Myometrial cell (primary cell): ENCODE data around the gene CRYBB1. TPM values are rescaled to one million over a fixed set of nuclear protein-coding genes. Genes with fewer than 3 reads are reported as not detected.

ENCODE experiments used
- total RNA-seq: library from RNA; depleted of rRNA; stranded (reverse); fragments of >200 nt; gene quantifications from 2 replicates; pipeline ENCODE4 v1.2.3, GENCODE V29; 2015

Gene CRYBB1
- total RNA-seq, result not detected in 2 replicates

DNA sequence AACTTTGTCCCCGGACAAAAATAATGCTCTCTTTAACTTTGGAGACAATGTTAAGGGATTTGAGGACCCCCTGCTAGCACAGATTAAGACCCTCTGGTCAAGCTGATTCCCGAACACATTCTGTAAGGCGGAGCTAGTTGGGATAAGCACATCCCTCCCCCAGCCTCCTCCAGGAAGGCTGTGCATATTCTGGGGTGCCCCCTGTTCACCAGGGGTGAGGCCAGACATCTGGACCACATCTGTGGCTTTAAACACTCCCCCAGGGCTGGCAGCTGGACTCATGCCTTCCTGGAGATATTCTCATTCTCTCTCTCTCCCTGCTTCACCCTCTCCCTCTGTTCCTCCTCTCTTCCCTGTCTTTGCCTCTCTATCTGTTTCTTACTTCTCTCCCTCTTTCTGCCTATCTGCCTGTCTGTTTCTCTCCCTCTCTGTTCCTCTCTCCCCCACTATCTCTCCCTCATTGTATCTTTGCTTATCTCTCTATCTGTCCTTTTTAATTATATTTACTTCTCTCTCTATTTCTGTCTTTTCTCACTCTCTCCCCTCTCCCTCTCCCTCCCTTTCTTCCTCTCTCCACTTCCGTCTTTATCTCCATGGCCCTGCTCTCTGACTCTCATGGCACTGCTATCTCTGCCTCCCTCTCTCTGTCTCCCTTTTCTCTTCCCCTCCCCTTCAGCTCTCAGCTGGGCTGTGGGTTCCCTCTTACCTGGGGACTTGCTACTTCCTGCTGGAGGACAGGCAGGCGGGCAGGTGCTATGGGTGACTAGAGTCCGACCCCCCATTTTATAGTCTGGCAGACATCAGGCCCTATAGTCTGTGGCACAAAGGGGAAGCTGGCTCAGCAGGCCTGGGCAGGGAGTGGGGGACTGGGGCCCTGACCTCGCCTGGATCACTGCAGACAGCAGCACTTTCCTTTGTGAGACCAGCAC lies at the start of gene CRYBB1:
Gene CRYBB1, minus strand, starts transcription at position 757 of the 929 bp plus-strand sequence. CDS start 1,708 bp downstream, outside the sequence.

DNA sequence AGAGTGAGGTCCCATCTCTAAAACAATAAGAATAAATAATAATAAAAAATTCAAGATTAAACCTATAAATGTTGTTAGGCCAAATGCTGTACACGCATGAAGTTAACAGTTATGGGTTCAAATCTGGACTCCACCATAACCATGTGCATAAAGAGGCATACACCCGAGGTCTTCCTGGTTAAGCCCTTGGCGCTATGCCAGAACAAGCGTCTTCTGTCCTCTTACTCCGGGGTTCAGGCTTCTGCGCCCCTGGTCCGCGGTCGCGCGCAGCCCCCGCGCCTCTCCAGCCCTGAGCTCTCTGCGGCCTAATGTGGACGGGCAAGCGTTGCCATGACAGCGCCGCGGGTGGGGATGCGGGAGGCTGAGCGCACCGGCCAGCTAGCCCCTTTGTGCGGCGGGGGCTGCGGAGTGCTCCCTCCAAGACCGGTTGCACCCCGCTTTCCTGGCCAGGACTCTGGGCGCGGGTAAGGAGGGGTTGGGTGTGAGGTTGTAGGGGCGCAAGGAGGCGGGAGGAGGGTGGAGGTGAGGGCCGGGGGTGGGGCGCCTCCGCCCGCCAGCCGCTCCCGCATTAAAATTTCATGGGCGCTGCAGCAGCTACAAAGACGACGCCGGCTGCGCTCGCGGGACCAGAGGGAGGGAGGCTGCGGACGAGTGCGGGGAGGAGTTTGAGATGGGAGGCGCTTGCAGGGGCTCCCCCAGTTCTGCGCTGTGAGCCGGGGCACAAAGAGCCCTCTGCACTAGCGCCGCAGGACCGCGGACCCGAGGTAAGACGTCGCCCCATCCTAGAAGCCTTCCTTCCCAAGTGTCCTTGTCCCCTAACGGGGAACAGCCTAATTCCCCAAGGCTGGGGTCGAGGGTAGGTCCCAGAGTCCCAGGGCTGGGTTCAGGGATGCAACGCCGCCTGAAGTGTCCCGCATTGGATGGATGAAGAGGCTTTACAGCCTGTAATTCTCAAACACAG lies 39.3 kb upstream of the CRYBB1 start, which contains the start of gene MIAT:
Gene MIAT, plus strand, starts transcription at position 698 of the 961 bp plus-strand sequence.

DNA sequence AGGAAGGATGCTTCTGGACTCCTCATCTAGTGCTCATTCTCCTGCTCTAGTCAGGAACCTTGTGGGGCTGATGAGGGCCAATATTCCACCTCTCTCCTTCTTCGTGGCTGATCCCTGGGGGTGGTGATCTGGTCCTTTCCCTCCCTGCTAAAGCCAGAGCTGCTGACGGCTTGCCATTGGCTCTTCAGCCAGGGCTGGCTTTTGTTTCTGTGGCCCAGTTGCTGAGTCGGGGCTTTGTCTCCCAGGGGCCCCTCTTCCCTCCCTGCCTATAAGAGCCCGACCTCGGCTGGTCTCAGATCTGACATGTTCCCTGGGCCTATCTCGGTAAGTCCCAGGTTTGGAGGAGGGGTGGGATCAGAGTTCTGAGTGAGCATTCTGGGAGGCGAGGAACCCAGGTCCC lies 3.8 kb upstream of the CRYBB1 start, which contains the start of gene CRYBA4:
Gene CRYBA4, plus strand, starts transcription at position 301 of the 400 bp plus-strand sequence. CDS start 634 bp downstream, outside the sequence.

DNA sequence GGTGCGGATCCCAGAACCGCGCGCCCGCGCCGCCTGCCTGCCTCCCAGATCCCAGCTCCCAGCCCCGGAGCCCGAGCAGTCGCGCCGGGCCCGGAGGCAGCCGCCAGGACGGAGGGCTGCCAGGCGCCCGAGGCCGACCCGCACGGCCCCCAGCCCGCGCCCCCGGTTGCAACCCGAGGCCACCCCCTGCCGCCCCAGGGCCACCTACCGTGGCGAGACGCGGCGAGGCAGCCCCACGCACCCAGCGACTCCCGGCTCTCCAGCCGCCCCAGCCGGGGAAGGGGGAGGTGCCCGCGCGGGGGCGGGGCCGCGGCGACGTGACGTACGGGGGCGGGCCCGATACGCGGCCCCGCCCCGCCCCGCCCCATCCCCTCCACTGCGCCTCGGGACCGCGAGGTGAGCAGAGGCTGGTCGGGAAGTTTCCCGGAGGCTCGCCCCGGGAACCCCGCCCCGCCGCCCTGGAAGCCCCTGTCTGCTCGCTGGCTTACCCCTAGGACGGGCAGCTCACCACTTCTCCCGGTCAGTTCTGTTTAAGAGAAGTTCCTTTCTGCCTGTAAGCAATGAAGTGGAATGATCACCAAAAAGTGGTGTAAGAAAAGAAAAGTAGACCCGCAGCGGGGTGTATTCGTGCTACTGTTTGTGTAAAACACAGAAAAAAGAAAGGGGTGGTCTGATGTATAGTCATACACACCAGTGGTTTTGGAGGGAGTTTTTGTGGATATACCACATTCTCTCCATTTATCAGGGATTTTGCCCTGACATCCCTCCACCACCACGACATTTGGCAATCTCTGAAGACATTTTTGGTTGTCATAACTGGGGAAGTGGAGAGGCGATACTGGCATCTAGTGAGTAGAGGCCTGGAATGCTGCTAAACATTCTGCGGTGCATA lies 27.7 kb downstream of the CRYBB1 start, which contains the start of gene TPST2:
Gene TPST2, minus strand, starts transcription at position 288 of the 892 bp plus-strand sequence. CDS start 48,502 bp downstream, outside the sequence.

Other genes starting within 250 kb of the CRYBB1 start
- 0.86 and 0.89 TPM in 2 replicates for gene ASPHD2, start 188.8 kb downstream of the CRYBB1 start, total RNA-seq
- 12.4 and 22.0 TPM in 2 replicates for gene HPS4, start 134.2 kb downstream of the CRYBB1 start, total RNA-seq
- gene SRRD, start 134.2 kb downstream of the CRYBB1 start, total RNA-seq, result 13.0 and 26.6 TPM in 2 replicates
- gene TFIP11, start 105.6 kb downstream of the CRYBB1 start, total RNA-seq, result 22.5 and 35.8 TPM in 2 replicates
- gene TPST2, start 27.9 kb downstream of the CRYBB1 start, total RNA-seq, result 28.4 and 29.7 TPM in 2 replicates
- not detected in 2 replicates for gene CRYBA4, start 3.9 kb upstream of the CRYBB1 start, total RNA-seq
- gene MIAT, start 39.6 kb upstream of the CRYBB1 start, total RNA-seq, result 0.18 and 0.86 TPM in 2 replicates